GM19238 (cell line): Measurements from ENCODE around the gene ETNK1.
A peak's percentile ranks its signal among the peaks of the same experiment; 100 is the strongest.
"Not testable (repeated sequence)": the region's sequence is repeated elsewhere in the genome, so short reads cannot be mapped to it uniquely, and the experiment has no call there.

ENCODE experiments used
- DNase-seq: peaks from one replicate; pipeline ENCODE4 v3.0.0; 2011; ENCODE audit warnings: low spot score; ENCODE audit not compliant: insufficient read length

Gene ETNK1, protein sequence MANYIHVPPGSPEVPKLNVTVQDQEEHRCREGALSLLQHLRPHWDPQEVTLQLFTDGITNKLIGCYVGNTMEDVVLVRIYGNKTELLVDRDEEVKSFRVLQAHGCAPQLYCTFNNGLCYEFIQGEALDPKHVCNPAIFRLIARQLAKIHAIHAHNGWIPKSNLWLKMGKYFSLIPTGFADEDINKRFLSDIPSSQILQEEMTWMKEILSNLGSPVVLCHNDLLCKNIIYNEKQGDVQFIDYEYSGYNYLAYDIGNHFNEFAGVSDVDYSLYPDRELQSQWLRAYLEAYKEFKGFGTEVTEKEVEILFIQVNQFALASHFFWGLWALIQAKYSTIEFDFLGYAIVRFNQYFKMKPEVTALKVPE

DNA sequence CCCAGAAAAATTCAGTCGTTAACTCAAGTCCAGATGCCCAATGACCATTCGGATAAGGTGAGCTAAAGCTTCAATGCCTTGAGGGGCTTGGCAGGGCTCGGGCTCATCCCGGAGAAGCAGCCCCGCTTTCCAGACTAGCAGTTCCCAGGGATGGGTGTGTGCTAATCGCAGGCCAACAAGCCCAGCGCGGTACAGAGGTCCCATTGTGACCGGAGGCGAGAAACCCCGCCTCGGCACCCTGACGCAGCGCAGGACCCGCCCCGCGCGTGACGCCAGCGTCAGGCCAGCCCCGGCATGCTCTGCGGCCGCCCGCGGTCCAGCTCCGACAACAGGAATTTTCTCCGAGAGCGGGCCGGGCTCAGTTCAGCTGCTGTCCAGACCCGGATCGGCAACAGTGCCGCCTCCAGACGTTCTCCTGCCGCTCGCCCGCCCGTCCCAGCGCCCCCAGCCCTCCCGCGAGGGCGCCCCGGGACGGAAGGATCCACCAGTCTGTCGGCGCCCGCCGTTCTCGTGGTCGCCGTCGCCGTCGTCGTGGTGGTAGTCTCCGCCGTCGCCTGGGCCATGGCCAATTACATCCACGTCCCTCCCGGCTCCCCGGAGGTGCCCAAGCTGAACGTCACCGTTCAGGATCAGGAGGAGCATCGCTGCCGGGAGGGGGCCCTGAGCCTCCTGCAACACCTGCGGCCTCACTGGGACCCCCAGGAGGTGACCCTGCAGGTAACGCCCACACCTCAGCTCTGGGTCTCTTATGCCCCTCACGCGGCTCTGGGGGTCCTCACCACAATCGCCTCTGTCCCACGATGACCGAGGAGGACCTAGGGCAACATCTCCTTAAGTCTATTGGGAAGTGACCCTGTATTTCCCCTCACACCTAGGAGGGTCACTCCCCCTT is at the start of gene ETNK1:
ETNK1 (plus strand) TSS at position 302 of the 892 bp plus-strand sequence; CDS start at position 562, 260 bp downstream.
- DNase-seq = peak; percentile 60

DNA sequence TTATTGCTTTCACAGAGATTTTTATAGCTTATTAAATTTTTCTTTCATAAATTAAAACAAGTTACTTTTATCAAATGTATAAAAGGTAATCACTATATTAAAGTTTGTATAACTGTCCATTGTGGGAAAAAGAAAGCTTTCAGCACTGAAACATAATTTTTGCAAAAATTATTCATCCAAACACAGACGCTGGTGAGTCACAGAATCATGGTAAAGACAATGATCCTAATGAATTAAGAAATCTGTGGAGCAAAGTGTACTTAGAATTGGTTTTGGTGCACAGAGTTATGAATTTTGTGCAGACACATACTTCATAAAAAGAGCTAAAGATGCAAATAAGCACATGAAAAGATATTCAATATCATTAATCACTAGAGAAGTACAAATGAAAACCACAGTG is 48.9 kb upstream of the ETNK1 start:
- DNase-seq = no peak

DNA sequence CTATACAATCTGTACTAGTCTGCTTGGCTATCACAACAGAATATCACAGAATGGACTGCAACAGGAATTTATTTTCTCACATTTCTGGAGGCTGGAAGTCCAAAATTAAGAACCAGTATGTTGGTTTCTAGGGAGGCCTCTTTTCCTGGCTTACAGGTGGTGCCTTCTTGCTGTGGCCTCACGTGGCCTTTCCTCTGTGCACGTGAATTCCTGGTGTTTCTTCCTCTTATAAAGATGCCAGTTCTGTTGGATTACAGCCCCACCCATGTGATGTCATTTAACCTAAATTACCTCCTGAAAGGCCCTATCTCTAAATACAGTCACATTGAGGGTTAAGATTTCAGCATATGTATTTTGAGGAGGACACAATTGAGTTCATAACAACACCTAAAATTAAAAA is 48.5 kb upstream of the ETNK1 start:
- no peak for DNase-seq

DNA sequence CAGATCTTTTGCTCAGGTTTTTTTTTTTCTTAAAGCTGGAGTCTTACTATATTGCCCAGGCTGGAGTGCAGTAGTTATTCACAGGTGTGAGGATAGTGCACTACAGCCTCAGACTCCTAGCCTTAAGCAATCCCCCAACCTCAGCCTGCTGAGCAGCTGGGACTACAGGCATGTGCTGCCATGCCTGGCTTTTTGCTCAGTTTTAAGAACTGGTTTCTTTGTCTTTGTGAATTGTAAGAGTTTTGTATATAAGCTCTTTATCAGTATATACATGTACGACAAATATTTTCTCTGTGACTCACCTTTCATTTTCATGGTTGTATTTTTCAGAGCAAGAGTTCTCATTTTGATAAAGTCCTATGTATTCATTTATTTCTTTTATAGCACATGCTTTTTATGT is 47.3 kb upstream of the ETNK1 start:
- DNase-seq = no peak

DNA sequence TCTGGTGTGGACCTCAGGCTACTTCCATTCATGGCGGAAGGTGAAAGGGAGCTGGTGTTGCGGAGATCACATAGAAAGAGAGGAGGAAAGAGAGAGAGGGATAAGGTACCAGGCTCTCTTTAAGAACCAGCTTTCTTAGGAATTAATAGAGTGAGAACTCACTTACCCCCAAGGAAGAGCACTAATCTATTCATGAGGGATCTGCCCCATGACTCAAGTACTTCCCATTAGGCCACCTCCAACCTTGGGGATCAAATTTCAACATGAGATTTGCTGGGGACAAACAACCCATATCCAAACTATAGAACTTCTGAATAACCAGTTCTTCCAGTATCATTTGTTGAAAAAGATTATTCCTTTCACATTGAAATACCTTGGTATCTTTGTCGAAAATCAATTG is 46.6 kb upstream of the ETNK1 start:
- no peak for DNase-seq

DNA sequence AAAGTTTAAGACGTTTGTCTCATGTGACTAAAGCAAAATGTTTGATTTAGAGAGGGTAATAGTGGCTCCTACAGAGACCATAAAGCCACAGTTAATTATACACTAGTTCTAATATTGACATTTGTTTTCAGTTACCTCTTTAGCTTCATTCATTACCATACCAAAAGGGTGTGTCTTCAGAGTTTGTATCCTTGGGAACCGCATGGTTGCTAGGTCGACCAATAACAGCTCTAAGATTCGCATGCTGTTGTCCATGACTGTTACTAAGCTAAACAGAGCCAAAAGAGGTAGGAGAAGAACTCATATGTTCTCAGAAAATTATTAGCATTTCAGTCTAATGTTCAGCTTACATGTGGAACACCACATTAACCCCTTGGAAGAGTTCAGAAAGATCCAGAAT is 36.2 kb upstream of the ETNK1 start:
- no peak for DNase-seq

DNA sequence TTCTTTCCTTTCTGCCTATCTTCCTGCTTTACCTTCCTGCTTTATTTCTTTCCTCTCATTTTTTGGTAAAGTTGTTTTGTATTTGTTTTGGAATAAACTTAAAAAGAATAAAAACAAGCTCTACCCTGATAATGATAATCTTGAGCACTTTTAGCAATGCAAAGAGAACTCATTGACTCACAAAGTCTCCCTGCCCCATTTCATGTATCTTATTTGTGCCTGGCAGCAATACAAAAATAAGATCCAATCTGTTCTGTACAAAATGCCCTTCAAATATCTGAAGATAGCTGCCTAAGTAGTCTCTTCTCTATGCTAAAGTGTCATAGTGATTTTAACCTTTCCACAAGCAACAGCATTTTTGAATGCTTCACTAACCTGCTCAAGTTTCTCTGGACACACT is 31.1 kb upstream of the ETNK1 start:
- no peak for DNase-seq

DNA sequence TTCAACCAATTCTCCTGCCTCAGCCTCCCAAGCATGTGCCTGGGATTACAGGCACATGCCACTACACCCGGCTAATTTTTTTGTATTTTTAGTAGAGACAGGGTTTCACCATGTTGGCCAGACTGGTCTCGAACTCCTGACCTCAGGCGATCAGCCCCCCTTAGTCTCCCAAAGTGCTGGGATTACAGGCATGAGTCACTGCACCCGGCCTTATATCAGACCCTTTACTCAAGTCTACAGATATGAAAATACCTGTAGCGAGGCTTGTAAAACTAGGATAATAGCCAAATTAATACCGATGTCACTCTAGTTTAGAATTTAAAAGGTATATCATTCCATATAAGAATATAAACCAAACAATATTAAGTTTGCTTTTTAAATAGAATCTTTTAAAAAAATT is 27.4 kb upstream of the ETNK1 start:
- not testable (repeated sequence) for DNase-seq

DNA sequence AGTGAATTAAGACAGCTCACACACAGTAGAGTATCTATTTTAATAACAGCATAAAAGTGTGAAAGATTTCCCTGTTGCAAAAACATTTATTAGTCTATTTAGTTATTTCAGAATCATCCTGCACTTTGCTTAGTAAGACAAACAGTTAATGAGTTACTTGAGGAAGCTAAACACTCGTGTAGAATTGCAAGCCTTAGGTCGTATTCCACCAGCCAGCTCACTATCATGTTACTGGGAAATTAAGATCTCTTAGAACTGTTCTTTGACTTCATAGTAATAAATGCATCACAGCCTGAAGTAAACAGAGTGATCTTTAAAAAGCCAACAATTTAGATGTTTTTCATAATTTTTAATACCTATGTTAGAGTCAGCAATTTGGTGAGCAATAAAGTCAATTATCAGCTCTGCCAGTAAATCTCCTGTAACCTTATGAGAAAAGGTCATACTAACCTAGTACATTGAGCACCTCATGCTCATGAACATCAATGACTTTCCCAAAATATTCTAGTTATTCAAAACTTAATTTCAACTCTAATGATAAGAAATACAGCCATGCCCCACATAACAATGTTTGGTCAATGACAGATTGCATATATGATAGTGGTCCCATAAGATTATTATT is 26.7 kb upstream of the ETNK1 start:
- no peak for DNase-seq

DNA sequence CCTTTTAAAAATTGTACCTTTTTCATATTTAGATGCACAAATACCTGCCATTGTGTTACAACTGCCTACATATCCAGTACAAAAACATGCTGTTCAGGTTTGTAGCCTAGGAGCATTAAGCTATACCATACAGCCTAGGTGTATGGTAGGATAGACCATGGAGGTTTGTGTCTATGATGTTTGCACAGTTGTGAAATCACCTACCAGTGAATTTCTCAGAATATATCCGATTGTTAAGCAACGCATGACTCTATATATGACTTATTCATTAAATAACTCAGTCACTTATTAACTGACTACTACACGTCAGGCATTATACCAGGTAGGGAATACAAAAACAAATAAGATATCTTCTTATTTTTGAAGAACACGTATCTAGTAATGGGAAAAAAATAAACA is 26.2 kb upstream of the ETNK1 start:
- no peak for DNase-seq

DNA sequence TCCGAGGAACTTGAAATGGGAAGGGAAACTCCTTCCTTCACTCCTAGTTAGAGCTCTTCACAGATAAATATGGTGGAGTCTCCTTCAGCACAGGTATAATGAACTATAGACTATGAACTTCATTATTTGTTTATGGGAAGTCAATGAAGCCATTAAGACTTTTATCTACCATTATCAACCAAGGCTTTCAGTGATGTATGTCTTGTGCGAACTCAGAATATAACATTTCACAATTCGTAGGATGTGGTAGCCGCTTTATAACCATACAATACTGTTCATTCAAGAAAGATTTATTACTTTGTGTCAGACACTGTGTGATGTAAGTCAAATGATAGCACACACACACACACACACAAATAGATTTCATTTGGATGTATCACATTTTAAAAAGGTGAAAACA is 24.8 kb upstream of the ETNK1 start:
- no peak for DNase-seq

DNA sequence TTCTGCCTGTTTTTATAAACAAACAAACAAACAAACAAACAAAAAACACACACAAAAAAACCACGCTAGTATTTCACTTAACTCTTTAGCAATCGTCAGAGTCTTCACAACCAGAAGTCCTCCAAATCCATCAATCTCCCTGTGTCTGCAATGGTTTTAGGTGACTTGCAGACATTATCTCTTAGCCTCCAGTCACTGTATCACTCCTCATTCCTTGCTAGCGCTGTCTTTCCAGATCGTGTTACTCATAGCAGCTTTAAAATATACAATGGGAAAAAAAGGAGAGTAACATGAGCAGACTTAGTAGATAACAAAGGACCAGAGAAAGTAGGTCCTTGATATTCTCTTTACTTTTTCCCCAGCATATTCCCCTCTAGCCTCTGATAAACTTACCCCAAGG is 15.5 kb upstream of the ETNK1 start:
- DNase-seq = no peak

DNA sequence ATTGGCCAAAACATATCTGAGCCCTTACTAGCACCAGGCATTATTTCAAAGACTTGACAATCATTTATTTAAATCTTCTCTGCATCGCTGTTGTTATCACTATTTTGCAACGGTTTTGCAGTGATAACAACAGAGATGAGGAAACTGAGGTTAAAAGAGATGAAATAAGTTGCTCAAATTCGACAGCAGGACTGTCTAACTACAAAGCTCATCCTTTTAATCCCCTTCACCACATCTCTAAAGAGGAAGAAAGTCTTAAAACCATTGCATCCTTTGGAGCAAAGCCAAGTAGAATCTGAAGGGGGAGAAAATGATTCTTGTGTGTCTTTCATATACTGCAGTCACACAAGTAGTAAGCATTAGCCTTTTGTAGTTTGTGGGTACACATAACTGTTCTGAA is 14.8 kb upstream of the ETNK1 start:
- no peak for DNase-seq

DNA sequence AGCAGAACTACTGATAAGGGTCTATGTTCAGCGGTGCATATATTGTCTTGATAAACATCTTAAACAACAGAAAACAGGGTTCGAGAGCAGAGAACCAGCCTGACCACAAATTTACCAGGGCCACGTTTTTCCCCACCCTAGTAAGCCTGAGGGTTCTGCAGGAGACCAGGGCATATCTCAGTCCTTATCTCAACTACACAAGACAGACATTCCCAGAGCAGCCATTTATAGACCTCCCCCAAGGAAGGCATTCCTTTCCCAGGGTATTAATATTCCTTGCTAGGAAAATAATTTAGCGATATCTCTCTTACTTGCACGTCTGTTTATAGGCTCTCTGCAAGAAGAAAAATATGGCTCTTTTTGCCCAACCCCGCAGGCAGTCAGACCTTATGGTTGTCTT is 12.1 kb upstream of the ETNK1 start:
- DNase-seq = not testable (repeated sequence)

DNA sequence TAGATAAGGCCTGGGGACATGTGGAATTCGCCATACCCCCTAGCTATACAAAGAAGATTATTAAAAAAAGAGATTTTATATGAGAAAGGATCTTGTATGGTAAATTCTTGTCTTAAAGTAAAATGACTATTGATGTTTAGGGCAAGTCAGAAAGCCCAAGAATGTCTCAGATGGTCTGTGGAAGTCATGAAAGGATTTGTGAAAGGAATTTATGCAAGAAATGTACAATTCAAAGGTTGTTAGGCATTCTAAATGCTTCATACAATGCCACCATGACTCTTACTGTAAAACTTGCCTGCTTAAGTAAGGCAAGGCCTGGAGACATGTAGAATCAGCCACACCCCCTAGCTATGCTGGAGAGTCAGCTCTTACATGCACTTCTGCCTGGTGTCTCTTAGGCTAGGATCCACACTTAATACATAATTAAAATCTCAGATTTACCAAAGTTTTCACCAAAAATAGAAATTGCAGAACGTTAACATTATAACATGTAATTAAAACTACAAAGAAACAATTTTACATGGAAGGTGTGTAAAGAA is 8.9 kb upstream of the ETNK1 start:
- no peak for DNase-seq

DNA sequence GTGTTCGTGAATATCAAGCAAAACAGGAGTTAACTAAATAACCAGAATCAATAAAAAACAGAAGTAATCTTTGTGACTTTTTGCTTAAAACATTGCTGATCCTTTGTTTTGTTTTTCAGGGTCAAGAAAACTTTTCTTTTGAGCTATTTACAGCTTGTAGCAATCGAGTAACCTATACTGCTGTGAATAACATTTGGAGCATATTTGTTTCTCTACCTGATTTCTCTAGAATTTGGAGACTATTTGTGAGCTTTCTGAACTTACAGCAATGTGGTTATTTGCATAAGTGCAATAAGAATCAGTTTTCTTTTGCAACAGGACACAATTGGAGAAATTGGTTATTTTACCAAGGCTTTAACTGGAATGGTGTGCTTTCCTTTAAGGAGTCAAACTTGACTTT is 7.3 kb upstream of the ETNK1 start:
- DNase-seq = no peak

DNA sequence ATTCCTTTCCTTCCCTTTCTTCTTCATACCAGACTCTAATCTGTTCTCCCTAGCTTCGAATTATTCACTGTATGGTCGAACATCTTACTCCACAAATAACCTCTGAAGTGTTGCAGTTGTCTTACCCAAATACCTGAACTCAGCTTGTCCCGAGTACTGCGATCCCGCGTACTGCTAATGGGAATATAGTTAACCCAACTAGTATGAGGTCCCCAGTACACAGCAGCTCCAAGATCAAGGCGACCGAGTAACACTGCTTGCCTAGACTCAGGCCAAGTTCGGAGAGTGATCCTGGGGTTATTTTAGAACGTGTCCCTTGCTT is 462 bp upstream of the ETNK1 start:
- no peak for DNase-seq

DNA sequence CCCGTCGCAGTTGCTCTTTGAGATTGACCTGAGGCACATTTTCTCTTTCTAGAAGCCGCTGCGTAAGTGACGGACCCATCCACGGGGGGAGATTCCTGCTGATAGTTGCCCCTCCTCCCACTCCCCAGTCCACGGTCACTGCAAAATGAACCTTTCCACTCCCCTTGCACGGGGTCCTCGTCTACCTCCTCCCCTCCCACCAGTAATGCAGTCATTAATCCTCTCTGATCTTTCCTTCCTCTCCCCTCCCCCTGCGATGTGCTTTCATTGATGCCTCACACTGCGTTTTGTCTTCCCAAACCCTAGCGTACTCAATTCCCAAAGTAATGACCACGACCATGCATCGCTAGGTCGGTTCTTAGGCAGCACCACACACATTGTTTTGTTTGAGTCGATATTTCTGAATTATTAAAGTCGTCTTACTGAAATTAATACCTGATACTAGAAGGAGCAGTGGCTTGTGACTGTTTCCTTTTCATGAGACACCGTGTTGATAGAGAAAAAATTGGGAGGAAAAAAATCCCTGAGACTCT is 857 bp downstream of the ETNK1 start:
- peak; percentile 4 for DNase-seq

DNA sequence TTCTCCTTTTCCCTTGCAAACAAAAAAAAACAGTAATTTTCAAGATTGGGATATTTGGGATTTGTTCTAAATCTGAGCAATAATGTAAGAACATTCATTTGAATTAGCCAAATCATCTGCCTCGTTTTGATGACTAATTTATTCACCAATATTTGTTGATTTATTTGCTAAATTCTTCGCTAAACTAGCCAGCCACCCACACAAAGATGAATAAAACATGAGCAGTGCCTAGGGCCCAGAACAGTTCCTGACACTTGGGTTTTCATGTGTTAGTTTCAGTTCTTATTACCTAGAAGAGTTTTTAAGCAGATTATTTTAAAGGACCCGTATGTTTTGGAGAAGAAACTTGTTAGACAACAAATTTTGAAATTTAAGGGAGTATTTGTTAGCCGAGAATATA is 1.4 kb downstream of the ETNK1 start:
- DNase-seq = peak; percentile 12

DNA sequence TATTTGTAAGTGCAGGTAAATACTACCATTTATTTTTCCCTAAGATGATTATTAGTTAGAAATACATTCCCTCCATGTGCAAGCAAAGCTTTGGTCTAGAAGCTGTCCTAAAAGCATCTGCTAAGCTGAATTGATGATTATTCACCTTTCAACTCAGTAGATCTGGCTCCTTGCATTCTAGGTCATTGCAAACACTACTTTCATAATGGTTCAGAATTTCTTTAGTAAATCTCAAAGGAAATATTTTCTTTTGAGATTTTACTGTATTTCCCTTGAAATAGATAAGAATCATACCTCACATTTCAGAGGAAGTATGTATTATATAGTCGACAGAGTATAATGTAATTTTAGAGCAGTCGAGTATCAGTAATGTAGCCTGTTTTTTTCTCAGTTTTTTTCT is 2.4 kb downstream of the ETNK1 start:
- DNase-seq = no peak

DNA sequence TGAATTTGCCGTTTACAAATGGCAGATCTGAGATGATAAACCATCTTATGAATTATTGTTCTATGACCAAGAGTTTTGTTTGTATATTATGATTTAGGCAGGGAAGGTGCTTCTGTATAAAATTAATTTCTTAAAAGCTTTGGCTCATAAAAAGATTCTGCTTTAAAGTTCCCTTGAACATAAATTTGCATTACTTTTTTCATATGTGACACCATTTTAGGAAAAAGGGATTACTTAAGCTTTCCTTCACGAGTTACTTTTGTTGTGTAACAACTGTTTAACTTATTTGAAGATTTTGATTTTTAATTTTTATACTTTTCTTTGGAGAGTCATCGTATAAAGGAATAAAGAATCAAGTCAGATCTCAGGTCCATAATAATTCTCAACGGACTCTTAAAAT is 3.3 kb downstream of the ETNK1 start:
- DNase-seq = no peak
